Measurements from ENCODE around the gene TOB2. TPM values are rescaled to one million over a fixed set of nuclear protein-coding genes. Genes with fewer than 3 reads are reported as not detected.
"Not testable (repeated sequence)": the region's sequence is repeated elsewhere in the genome, so short reads cannot be mapped to it uniquely, and the experiment has no call there.

TOB2 gene
- polyA plus RNA-seq, 3 donors: 52.6 to 68.9 (median 55.0) TPM

DNA sequence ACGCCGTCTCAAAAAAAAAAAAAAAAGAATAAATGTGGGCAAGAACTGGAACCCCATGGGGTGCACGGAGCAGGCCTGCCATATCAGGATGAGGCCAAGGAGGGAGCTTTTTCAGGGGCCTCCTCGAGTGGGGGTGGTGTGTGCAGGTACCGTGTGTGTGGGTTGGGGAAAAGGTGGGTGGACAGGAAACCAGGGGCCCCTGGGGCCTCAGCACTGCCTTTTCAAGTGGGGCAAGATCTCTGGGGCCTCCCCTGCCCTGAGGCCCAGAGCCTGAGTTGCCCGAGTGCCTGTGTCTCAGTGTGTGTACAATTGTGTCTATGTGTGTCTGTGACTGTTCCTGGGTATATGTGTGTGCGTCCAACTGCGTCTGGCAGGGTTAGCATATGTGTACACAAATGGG lies 41.0 kb downstream of the TOB2 start:
- no peak for DNase-seq (ENCODE audit: extremely low read depth in 1 of 11, low read depth in 9 of 11, low spot score in 4 of 11)

DNA sequence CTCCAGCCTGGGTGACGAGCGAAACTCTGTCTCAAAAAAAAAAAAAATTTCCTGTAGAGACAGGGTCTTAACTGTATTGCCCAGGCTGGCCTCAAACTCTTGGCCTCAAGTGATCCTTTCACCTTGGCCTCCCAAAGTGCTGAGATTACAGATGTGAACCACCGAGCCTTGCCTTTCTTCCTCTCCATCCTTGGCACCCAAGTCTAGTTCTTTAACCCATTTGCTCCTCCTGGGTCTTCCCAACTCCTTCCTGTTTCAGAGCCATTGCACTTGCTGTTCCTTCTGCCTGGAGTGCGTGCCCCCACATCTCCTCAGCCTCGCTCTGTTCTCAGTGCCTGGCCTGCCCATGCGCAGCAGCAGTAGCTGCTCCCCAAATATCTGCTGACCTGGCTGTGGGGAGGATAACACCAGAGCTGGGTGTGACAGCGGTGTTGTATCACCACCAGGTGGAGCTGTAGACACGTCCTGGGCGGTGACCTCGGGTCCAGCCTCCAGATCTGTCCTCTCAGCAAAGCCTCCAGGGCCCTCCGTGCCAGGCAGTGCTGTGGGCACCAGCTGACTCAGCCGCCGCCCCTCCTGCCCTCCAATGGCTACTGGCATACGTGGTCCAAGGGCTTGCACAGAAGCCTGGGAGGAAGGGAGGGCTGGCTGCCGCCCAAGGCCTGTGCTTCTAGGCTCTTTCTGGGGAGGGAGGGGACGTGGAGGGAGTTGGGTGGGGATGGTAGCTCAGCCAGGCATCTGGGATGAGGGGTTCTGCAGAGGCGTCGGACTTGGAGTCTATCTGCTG lies 42.9 kb downstream of the TOB2 start:
- peak in 7 of 11 donors; percentile 60 to 74 (median 63) for DNase-seq (ENCODE audit: extremely low read depth in 1 of 11, low read depth in 9 of 11, low spot score in 4 of 11)

DNA sequence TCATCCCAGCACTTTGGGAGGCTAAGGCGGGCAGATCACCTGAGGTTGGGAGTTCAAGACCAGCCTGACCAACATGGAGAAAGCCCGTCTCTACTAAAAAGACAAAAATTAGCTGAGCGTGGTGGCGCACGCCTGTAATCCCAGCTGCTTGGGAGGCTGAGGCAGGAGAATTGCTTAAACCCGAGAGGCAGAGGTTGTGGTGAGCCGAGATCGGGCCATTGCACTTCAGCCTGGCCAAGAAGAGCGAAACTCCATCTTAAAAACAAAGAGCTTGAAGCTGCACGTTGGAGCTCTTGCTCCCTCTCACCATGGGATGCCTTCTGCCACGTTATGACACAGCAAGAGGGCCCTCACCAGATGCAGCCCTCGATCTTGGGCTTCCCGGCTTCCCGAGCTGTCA lies 43.8 kb downstream of the TOB2 start:
- DNase-seq (ENCODE audit: extremely low read depth in 1 of 11, low read depth in 9 of 11, low spot score in 4 of 11): not testable (repeated sequence)

DNA sequence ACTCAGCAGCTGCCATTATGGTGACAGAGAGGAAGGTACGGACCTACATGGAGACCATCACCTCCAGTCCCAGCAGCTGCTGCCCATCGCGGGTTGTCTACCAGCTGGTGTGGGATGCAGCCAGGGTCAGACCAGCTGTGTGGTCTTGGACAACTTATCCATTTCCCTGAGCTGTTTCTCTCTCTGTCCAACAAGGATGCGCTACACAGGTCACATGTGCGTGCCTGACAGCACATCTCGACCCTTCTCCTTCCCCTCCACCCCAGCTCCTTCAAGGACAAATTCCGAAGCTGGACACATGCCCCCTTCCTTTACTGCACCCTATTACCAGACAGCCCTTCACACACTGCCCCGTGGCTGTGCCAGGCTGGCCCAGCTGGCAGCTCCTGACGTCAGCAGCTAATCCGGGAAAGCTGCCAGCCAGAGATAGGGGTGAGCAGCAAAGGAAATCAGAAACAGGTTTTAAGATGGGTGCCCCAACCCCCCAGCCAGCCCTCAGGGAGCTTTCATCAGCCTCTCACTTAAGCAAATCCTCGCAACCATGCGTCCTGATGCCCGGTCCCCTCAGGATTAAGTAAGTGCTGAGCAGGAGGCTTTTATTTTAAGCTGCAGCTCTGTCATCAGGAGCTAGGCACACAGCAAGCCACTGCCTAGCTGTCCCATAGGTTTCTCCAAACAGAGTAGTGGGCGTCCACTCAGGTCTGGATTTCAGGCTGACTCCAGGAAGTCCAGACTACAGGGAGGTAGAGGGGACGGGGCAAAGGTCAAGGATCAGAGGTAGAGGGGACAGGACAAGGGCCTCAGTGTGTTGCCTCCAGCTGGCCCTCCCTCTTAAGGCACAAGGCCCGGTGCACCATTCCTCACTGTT lies 44.6 kb downstream of the TOB2 start:
- no peak for DNase-seq (ENCODE audit: extremely low read depth in 1 of 11, low read depth in 9 of 11, low spot score in 4 of 11)

DNA sequence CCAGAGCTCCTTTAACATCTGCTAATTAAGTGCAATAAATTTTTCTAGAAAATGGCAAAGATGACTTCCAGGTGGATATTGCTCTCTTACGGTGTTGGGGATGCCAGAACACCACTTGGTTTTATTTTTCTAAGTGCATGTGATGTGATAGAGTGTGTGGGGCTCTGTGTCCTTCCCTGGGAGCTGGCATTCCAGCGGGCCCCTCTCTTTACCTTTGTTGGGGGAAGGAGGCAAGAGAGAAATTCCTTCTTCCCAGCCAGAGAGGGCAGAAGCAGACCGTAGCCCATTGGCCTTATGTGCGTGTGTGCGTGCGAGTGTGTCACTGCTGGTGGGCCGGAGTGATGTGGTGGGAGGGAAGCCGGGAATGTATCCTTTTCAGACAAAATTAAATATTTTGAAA lies 47.7 kb downstream of the TOB2 start:
- no peak for DNase-seq (ENCODE audit: extremely low read depth in 1 of 11, low read depth in 9 of 11, low spot score in 4 of 11)

DNA sequence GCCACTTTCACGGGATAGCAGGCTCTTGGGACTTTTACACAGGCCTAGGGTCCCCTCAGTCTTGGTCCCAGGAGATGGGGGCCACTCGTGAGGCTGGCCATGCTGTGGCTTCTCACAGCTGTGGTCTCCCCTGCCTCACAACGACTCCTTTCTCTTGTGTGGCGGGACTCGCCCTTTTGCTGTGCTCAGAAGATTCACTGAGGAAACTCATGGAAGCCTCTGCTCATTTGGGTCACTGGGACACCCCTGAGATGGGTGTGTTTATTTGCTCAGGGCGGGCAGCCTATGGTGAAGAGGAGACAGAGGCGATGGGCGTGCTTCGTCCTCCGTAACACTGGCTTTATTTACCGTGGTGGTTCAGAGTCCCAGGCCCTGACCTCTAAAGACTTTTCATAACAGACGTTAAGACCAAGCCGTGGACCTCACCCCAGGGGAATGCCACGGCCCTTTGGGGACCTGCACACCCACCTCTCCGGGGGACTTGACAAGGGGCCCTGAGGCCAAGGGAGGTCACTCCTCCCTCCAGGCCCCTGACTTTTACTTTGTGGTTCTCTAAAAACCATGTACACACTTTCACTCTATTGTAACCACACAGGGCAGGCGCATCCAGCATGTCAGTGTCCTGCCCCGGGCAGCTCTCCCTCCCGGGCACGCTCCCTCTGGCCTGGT lies 49.3 kb downstream of the TOB2 start:
- DNase-seq (ENCODE audit: extremely low read depth in 1 of 11, low read depth in 9 of 11, low spot score in 4 of 11): no peak

DNA sequence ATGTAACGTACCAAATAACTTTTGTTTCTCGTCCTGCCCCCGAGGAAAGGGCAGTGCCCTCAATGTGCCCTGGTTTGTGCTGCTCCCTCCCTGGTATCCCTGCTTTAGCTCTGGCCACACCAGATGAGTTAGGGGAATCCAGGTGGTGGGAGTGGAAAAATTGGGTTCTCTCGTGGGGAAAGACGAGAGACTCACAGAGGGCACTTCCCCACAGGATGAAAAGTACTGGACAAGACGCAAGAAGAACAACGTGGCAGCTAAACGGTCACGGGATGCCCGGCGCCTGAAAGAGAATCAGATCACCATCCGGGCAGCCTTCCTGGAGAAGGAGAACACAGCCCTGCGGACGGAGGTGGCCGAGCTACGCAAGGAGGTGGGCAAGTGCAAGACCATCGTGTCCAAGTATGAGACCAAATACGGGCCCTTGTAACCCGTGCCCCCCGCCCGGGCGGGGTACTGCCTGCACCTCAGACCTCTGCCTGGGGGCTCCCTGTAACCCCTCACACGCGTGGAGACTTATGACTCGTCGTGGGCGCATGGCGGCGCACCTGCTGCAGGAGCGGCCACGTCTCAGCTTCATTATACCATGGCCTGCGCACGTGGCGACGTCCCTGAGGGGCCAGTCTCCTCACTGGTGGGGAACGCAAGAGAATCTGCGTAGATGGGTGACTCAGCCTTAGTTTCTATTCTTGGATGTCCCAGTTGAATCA lies 50.9 kb downstream of the TOB2 start:
- no peak for DNase-seq (ENCODE audit: extremely low read depth in 1 of 11, low read depth in 9 of 11, low spot score in 4 of 11)

DNA sequence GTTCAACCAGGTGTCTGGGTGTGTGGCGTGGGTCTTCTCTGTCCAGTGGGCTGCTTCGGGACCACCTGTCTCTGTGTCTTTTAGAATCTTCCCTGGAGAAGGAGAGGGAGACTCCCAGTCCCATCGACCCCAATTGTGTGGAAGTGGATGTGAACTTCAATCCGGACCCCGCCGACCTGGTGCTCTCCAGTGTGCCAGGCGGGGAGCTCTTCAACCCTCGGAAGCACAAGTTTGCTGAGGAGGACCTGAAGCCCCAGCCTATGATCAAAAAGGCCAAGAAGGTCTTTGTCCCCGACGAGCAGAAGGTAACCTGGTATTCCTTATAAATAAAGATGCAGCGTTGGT lies 52.6 kb downstream of the TOB2 start:
- no peak for DNase-seq (ENCODE audit: extremely low read depth in 1 of 11, low read depth in 9 of 11, low spot score in 4 of 11)

DNA sequence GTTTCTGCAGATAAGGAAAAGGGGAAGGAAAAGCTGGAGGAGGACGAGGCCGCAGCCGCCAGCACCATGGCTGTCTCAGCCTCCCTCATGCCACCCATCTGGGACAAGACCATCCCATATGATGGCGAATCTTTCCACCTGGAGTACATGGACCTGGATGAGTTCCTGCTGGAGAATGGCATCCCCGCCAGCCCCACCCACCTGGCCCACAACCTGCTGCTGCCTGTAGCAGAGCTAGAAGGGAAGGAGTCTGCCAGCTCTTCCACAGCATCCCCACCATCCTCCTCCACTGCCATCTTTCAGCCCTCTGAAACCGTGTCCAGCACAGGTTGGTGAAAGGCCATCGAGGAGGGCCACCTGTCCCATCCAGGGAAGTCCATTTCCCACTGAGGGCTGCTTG lies 59.3 kb downstream of the TOB2 start:
- DNase-seq (ENCODE audit: extremely low read depth in 1 of 11, low read depth in 9 of 11, low spot score in 4 of 11): no peak

DNA sequence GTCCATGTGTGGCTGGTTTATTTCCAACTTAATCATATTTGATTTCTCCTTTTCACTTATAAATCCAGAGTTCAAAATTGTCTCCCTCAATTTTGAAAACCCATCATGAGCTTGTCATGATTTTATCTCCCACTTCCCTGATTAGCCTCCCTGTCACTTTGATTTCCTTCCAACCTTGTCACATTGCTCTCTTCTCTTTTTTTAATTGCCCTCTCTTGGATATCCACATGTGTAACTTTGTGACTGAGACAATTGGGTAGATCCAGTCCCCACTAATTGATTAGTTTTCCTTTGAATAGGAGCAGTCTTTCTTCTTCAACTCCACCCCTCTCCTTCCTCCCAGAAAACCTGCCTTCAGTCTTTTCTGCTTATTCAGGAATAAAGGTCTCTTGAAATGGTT lies 62.5 kb downstream of the TOB2 start:
- no peak for DNase-seq (ENCODE audit: extremely low read depth in 1 of 11, low read depth in 9 of 11, low spot score in 4 of 11)

Other genes with a start within 250 kb of the TOB2 start
- gene L3MBTL2, start 241.5 kb downstream of the TOB2 start, polyA plus RNA-seq (ENCODE audit: insufficient read length in 3 of 3): 10 to 100 TPM; 24.1 to 26.2 (median 24.2) TPM
- gene CHADL, start 205.9 kb downstream of the TOB2 start, polyA plus RNA-seq (ENCODE audit: insufficient read length in 3 of 3): 1 to 10 TPM; 2.5 to 4.3 (median 3.4) TPM
- gene RANGAP1, start 160.6 kb downstream of the TOB2 start, polyA plus RNA-seq (ENCODE audit: insufficient read length in 3 of 3): 10 to 100 TPM; 45.7 to 59.3 (median 56.0) TPM
- 10 to 100 TPM; 71.3 to 99.4 (median 94.7) TPM for gene ZC3H7B, start 145.3 kb downstream of the TOB2 start, polyA plus RNA-seq (ENCODE audit: insufficient read length in 3 of 3)
- gene TEF, start 64.9 kb downstream of the TOB2 start, polyA plus RNA-seq (ENCODE audit: insufficient read length in 3 of 3): 10 to 100 TPM; 15.1 to 18.1 (median 17.2) TPM
- gene PHF5A, start 21.9 kb upstream of the TOB2 start, polyA plus RNA-seq (ENCODE audit: insufficient read length in 3 of 3): 10 to 100 TPM; 43.9 to 57.0 (median 47.4) TPM
- gene ACO2, start 22.3 kb upstream of the TOB2 start, polyA plus RNA-seq (ENCODE audit: insufficient read length in 3 of 3): 100 to 1,000 TPM; 119 to 147 (median 145) TPM
- 10 to 100 TPM; 26.9 to 34.1 (median 30.4) TPM for gene POLR3H, start 97.7 kb upstream of the TOB2 start, polyA plus RNA-seq (ENCODE audit: insufficient read length in 3 of 3)
- gene CSDC2, start 114.2 kb upstream of the TOB2 start, polyA plus RNA-seq (ENCODE audit: insufficient read length in 3 of 3): 1 to 10 TPM; 5.0 to 8.6 (median 8.4) TPM
- 10 to 100 TPM; 50.7 to 63.0 (median 57.8) TPM for gene PMM1, start 143.0 kb upstream of the TOB2 start, polyA plus RNA-seq (ENCODE audit: insufficient read length in 3 of 3)
- gene DESI1, start 174.2 kb upstream of the TOB2 start, polyA plus RNA-seq (ENCODE audit: insufficient read length in 3 of 3): 10 to 100 TPM; 25.0 to 33.6 (median 26.7) TPM
- 100 to 1,000 TPM; 360 to 429 (median 389) TPM for gene XRCC6, start 174.5 kb upstream of the TOB2 start, polyA plus RNA-seq (ENCODE audit: insufficient read length in 3 of 3)
- gene SNU13, start 242.1 kb upstream of the TOB2 start, polyA plus RNA-seq (ENCODE audit: insufficient read length in 3 of 3): 100 to 1,000 TPM; 129 to 161 (median 151) TPM

Data from renal cortex interstitium (tissue), 11 donors.